Sigmoid colon (tissue), 4 donors: ENCODE measurements around the gene PODXL2.

ENCODE experiments used
- CTCF ChIP-seq, 4 experiments: fragments of 450-650 bp in 3 of 4; fragments of 200-600 bp in 1 of 4; IDR thresholded peaks; one replicate each; pipeline ENCODE4 v1.5.1; 2016 to 2019; ENCODE audit warnings: antibody characterized with exemption in 4 of 4, mild to moderate bottlenecking in 3 of 4, moderate library complexity in 2 of 4
- EP300 ChIP-seq, 4 donors: sonication (generic); formaldehyde crosslinking; IDR thresholded peaks; one replicate each; pipeline ENCODE4 v1.6.1; 2017; ENCODE audit warnings: antibody characterized with exemption in 4 of 4
- POLR2A ChIP-seq, 2 donors: fragments of 450-650 bp; IDR thresholded peaks; one replicate each; pipeline ENCODE4 v1.6.1; 2016; ENCODE audit warnings: antibody characterized with exemption in 2 of 2, mild to moderate bottlenecking in 2 of 2, moderate library complexity in 2 of 2
- POLR2AphosphoS5 ChIP-seq, 4 donors: sonication (generic); formaldehyde crosslinking; IDR thresholded peaks; one replicate each; pipeline ENCODE4 v1.6.1; 2017; ENCODE audit warnings: antibody characterized with exemption in 4 of 4

GRCh38 chr3:127715532-127715931 is 86.5 kb downstream of the PODXL2 start:
- TF ChIP-seq CTCF (IDR thresholded peaks at IDR 0.05) (no peak), POLR2A (IDR thresholded peaks at IDR 0.05) (no peak), EP300 (IDR thresholded peaks at IDR 0.05) (no peak), POLR2AphosphoS5 (IDR thresholded peaks at IDR 0.05) (no peak)
